ENCODE data around the gene SORBS1.

The SORBS1 gene

DNA sequence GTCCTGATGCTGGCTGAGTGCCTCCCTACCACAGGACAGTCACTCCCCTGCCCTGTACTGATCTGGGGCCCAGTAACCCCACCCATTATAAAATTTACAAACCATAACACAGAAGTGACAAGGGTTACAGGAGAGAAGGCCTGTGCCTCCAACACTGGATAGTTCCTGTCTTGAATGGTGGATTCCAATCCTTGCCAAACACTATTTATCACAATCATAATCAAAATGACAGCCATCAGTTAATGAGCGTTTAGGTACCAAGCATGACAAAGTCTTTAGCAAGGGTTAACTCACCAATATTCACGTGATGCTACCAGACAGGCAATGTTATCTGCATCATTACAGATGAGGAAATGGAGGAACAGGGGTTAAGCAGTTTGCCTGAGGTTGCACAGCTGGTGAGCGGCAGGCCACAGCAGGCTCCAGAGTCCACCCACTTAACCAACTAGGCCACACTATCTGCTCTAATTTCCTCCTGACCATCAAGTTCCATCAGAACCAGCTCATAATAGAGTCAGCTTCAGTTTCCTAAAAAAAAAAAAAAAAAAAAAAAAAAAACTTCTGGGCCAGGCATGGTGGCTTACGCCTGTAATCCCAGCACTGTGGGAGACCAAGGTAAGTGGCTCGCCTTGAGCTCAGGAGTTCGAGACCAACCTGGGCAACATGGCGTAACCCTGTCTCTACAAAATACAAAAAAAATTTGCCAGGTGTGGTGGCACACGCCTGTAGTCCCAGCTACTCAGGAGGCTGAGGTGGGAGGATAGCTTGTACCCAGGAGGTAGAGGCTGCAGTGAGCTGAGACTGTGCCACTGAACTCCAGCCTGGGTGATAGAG is 284.6 kb downstream of the SORBS1 start:
- H3K27me3 ChIP-seq (replicated peaks; ENCODE audit: control insufficient read depth, insufficient read depth, low read length, poor library complexity, severe bottlenecking), result no peaks in the 10 kb centered on the region
- no peaks in the 10 kb centered on the region for H3K4me1 ChIP-seq (ENCODE audit: control insufficient read depth, insufficient read depth, low read length, poor library complexity, severe bottlenecking)
- no peak overlapping the region for H3K27ac ChIP-seq (ENCODE audit: insufficient read depth, low read length, poor library complexity, severe bottlenecking)
- H3K4me3 ChIP-seq (ENCODE audit: insufficient read depth, low read depth, low read length, poor library complexity, severe bottlenecking), result no peak overlapping the region
- H3K36me3 ChIP-seq (ENCODE audit: control insufficient read depth, insufficient read depth, low read length), result no peaks in the 10 kb centered on the region
- DNase-seq, result no peak
- no peaks in the 10 kb centered on the region for H3K9me3 ChIP-seq (ENCODE audit: control insufficient read depth, low read length)

DNA sequence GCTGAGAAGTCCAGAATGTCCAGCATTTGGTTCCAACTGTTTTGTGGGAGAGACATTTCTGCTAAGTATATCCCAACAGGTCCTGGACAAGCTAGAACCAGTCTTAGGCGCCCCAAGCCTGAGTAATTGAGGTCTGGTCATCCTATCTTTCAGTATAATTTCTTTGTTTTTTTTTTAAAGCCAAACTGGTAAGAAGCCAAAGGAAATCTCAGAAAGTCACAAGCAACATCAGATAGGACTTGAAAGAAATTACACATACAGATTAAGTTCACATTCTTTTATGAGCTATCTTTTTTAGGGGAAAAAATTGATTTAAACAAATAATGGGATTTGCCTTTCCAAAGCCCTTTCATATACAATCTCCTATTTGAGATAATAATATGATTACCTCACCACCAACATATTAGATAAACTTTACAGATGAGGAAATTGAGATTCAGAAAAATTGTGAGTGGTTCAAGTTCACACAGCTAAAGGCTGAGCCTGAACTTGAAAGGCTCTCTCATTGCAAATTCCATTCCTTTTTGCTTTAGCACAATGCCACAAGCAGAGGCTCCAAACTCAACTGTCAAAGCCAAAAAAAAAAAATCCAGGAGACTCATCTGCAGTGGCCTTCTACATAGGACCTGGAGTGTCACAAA is 285.3 kb downstream of the SORBS1 start:
- H3K9me3 ChIP-seq (ENCODE audit: control insufficient read depth, low read length), result no peaks in the 10 kb centered on the region
- no peaks in the 10 kb centered on the region for H3K4me1 ChIP-seq (ENCODE audit: control insufficient read depth, insufficient read depth, low read length, poor library complexity, severe bottlenecking)
- DNase-seq, result no peak
- no peak overlapping the region for H3K4me3 ChIP-seq (ENCODE audit: insufficient read depth, low read depth, low read length, poor library complexity, severe bottlenecking)
- no peaks in the 10 kb centered on the region for H3K27me3 ChIP-seq (replicated peaks; ENCODE audit: control insufficient read depth, insufficient read depth, low read length, poor library complexity, severe bottlenecking)
- no peak overlapping the region for H3K27ac ChIP-seq (ENCODE audit: insufficient read depth, low read length, poor library complexity, severe bottlenecking)
- H3K36me3 ChIP-seq (ENCODE audit: control insufficient read depth, insufficient read depth, low read length), result no peaks in the 10 kb centered on the region

DNA sequence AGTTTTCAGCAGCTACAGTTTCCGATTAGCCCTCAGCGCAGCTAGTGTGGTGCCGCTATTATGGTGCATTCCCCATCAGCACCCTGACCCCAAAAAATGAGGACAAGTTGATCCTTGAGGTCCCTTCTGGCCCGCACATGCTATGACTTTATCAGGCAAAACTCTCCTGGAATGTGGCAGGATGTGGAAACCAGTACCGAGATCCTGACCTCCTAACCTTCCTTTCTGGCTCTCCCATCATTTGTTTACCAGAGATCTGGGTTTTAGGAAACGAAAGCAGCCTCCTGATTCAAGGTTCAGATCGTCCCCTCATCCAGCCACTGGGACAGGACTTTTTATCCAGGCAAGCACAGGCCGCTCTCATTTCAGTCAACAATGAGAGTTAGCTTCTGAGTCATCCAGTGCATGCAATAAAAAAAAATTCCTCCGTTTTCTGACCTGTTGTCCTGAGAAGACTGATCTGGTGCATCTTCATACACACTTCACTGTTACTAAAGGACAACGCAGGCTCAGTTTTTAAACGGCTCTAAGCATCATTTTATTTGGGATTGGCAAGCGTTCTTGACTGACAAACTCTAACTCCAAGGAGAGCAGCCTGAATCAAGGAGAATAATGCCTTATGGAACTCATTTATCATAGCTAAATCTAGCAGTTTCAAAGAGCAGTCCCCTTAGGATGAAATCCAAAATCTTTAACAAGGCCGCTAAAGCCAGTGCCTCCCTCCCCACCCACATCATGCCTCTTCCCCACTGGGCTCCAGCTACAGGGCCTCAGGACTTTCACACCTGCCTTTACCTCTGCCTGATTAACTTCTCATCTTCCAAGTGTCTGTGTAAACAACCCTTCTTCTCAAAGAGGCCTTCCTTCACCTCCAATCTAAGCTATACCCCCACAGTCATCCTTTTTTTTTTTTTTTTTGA is 287.5 kb downstream of the SORBS1 start:
- Histone ChIP-seq H3K27me3 (replicated peaks; ENCODE audit: control insufficient read depth, insufficient read depth, low read length, poor library complexity, severe bottlenecking) (no peaks in the 10 kb centered on the region), H3K27ac (ENCODE audit: insufficient read depth, low read length, poor library complexity, severe bottlenecking) (no peak overlapping the region), H3K36me3 (ENCODE audit: control insufficient read depth, insufficient read depth, low read length) (no peaks in the 10 kb centered on the region), H3K4me1 (ENCODE audit: control insufficient read depth, insufficient read depth, low read length, poor library complexity, severe bottlenecking) (no peaks in the 10 kb centered on the region), H3K9me3 (ENCODE audit: control insufficient read depth, low read length) (no peaks in the 10 kb centered on the region), H3K4me3 (ENCODE audit: insufficient read depth, low read depth, low read length, poor library complexity, severe bottlenecking) (no peak overlapping the region)
- no peak for DNase-seq

DNA sequence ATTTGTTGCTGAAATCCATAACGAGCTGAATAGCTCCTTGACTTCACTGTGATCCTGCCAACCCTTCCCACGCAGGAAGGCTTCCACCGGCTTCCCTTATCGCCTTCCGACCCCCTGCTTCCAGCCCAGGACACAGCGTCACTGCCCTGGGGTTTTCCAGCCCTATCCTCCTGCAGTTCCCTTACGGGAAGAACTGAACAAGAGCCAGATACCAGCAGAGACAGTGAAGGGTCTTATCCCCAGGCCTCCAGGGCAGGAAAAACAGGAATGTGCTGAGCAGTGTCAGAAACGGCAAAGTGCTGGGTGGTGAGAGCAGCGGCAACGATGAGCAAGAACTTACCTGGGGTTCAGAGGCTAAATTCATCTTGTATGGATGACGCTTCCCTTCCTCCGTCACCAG is 292.7 kb downstream of the SORBS1 start:
- no peak for DNase-seq
- no peak overlapping the region for H3K27ac ChIP-seq (ENCODE audit: insufficient read depth, low read length, poor library complexity, severe bottlenecking)
- H3K4me1 ChIP-seq (ENCODE audit: control insufficient read depth, insufficient read depth, low read length, poor library complexity, severe bottlenecking), result no peaks in the 10 kb centered on the region
- H3K36me3 ChIP-seq (ENCODE audit: control insufficient read depth, insufficient read depth, low read length), result no peaks in the 10 kb centered on the region
- no peak overlapping the region for H3K4me3 ChIP-seq (ENCODE audit: insufficient read depth, low read depth, low read length, poor library complexity, severe bottlenecking)
- no peaks in the 10 kb centered on the region for H3K9me3 ChIP-seq (ENCODE audit: control insufficient read depth, low read length)
- no peaks in the 10 kb centered on the region for H3K27me3 ChIP-seq (replicated peaks; ENCODE audit: control insufficient read depth, insufficient read depth, low read length, poor library complexity, severe bottlenecking)

DNA sequence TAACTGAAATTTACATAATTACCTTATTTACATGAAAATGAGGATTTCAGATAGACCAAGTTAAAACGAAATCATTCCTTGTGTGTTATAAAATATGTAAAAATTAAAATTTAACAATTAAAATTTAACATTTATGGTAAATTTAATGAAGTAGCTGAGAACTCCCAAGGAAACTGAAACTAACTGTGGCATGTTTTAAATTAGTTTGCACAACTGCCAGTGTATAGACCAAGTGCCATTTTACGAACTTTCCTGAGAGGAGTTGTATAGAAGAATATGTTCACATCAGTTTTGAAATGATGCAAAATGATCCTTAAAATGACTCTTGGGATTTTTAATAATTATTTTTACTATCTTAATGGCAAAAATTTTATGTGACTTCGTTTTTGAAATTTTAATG is 293.9 kb downstream of the SORBS1 start:
- DNase-seq, result no peak
- no peaks in the 10 kb centered on the region for H3K9me3 ChIP-seq (ENCODE audit: control insufficient read depth, low read length)
- H3K27ac ChIP-seq (ENCODE audit: insufficient read depth, low read length, poor library complexity, severe bottlenecking), result no peak overlapping the region
- H3K36me3 ChIP-seq (ENCODE audit: control insufficient read depth, insufficient read depth, low read length), result no peaks in the 10 kb centered on the region
- H3K4me3 ChIP-seq (ENCODE audit: insufficient read depth, low read depth, low read length, poor library complexity, severe bottlenecking), result no peak overlapping the region
- no peaks in the 10 kb centered on the region for H3K4me1 ChIP-seq (ENCODE audit: control insufficient read depth, insufficient read depth, low read length, poor library complexity, severe bottlenecking)
- H3K27me3 ChIP-seq (replicated peaks; ENCODE audit: control insufficient read depth, insufficient read depth, low read length, poor library complexity, severe bottlenecking), result no peaks in the 10 kb centered on the region

DNA sequence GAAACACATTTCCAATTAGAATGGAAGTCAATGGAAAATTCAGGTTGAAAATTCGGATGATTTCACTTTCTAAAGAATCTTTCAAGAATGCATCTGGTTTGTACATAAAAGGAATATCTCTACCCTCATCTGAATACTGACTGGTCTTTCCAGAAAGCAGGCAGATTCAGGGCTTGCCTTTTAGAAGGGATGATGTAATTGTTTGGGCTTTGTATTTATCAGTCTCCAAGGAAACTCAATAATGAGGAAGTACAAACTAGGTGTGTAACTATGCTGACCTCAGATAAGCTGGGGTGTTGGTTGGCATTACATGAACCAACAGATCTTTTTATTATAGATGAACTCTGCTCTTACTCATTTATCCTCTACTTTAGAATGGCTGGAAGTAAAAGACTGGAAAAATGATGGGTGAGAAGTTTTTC is 294.5 kb downstream of the SORBS1 start:
- no peak for DNase-seq
- Histone ChIP-seq H3K4me3 (ENCODE audit: insufficient read depth, low read depth, low read length, poor library complexity, severe bottlenecking) (no peak overlapping the region), H3K27me3 (replicated peaks; ENCODE audit: control insufficient read depth, insufficient read depth, low read length, poor library complexity, severe bottlenecking) (no peaks in the 10 kb centered on the region), H3K27ac (ENCODE audit: insufficient read depth, low read length, poor library complexity, severe bottlenecking) (no peak overlapping the region), H3K9me3 (ENCODE audit: control insufficient read depth, low read length) (no peaks in the 10 kb centered on the region), H3K4me1 (ENCODE audit: control insufficient read depth, insufficient read depth, low read length, poor library complexity, severe bottlenecking) (no peaks in the 10 kb centered on the region), H3K36me3 (ENCODE audit: control insufficient read depth, insufficient read depth, low read length) (no peaks in the 10 kb centered on the region)

DNA sequence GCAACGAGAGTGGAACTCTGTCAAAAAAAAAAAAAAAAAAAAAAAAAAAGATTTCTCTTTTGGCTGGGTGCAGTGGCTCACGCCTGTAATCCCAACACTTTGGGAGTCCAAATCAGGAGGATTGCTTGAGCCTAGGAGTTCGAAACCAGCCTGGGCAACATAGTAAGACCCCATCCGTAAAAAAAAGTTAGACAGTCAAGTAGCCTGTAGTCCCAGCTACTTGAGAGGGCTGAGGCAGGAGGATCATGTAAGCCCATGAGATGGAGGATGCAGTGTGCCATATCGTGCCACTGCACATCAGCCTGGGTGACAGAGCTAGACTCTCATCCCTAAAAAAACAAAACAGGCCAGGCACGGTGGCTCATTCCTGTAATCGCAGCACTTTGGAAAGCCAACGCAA is 295.6 kb downstream of the SORBS1 start:
- Histone ChIP-seq H3K4me1 (ENCODE audit: control insufficient read depth, insufficient read depth, low read length, poor library complexity, severe bottlenecking) (no peaks in the 10 kb centered on the region), H3K36me3 (ENCODE audit: control insufficient read depth, insufficient read depth, low read length) (no peaks in the 10 kb centered on the region), H3K27ac (ENCODE audit: insufficient read depth, low read length, poor library complexity, severe bottlenecking) (no peak overlapping the region), H3K9me3 (ENCODE audit: control insufficient read depth, low read length) (no peaks in the 10 kb centered on the region), H3K27me3 (replicated peaks; ENCODE audit: control insufficient read depth, insufficient read depth, low read length, poor library complexity, severe bottlenecking) (no peaks in the 10 kb centered on the region), H3K4me3 (ENCODE audit: insufficient read depth, low read depth, low read length, poor library complexity, severe bottlenecking) (no peak overlapping the region)
- DNase-seq, result no peak

DNA sequence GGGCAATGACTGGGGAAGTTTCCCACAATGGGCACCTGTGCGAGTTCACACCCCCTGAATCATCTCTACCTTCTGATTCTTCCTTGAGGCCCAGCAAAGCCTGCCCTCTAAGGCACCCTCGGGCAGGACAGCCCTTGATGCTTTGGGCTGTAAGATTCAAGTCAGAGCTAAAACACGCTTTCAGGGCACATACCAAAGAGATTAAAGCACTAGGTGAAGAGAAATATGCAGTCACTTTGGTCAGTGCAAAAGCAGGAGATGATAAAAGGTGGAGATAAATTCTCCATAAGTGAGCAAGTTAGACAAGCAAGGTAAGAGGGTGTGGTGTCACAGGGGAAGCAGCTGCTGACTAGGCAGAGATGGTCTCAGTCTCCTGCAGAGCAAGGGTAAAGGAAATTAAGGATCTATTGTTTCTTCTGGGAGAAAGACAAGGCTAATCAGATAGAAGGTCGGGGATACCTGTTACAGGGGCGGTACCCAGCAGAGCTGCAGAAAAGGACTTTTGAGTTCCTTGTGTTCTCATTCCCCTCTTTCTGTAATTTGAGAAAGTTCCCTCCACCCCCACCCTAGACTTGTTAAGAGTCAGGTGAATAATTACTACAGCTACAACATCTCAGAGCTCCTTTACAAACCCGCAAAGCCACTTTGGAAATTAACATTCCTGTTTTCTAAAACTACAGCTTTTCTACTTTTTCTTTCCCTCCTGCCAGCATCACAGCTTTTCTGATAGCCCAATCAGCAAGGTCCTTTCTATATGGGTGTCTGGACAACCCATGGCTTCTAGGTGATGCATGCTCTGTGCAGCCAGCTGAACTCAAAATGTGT is 296.7 kb downstream of the SORBS1 start:
- no peaks in the 10 kb centered on the region for H3K36me3 ChIP-seq (ENCODE audit: control insufficient read depth, insufficient read depth, low read length)
- DNase-seq, result no peak
- no peak overlapping the region for H3K27ac ChIP-seq (ENCODE audit: insufficient read depth, low read length, poor library complexity, severe bottlenecking)
- no peaks in the 10 kb centered on the region for H3K27me3 ChIP-seq (replicated peaks; ENCODE audit: control insufficient read depth, insufficient read depth, low read length, poor library complexity, severe bottlenecking)
- H3K4me1 ChIP-seq (ENCODE audit: control insufficient read depth, insufficient read depth, low read length, poor library complexity, severe bottlenecking), result no peaks in the 10 kb centered on the region
- no peaks in the 10 kb centered on the region for H3K9me3 ChIP-seq (ENCODE audit: control insufficient read depth, low read length)
- no peak overlapping the region for H3K4me3 ChIP-seq (ENCODE audit: insufficient read depth, low read depth, low read length, poor library complexity, severe bottlenecking)

DNA sequence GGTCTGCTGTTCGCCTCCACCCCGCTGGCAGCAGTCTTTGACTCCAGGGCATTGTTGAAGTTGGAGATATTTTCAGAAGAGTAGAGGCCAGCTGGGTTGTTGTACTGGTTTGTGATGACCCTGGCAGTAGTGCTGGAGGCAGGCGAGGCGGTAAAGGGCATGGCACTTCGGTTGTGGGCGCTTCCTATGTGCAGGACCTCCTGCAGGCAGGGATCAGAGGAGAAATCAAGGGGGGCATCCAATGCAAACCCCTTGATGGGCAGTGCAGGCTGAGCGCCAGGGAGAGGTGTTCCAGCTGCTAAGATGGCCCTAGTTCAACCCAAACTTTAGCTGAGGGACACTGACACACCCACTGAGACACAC is 297.3 kb downstream of the SORBS1 start:
- no peak overlapping the region for H3K4me3 ChIP-seq (ENCODE audit: insufficient read depth, low read depth, low read length, poor library complexity, severe bottlenecking)
- H3K4me1 ChIP-seq (ENCODE audit: control insufficient read depth, insufficient read depth, low read length, poor library complexity, severe bottlenecking), result no peaks in the 10 kb centered on the region
- H3K36me3 ChIP-seq (ENCODE audit: control insufficient read depth, insufficient read depth, low read length), result no peaks in the 10 kb centered on the region
- no peaks in the 10 kb centered on the region for H3K9me3 ChIP-seq (ENCODE audit: control insufficient read depth, low read length)
- no peak for DNase-seq
- H3K27me3 ChIP-seq (replicated peaks; ENCODE audit: control insufficient read depth, insufficient read depth, low read length, poor library complexity, severe bottlenecking), result no peaks in the 10 kb centered on the region
- no peak overlapping the region for H3K27ac ChIP-seq (ENCODE audit: insufficient read depth, low read length, poor library complexity, severe bottlenecking)
